ENCODE results near the gene NUDT6. TPM values are rescaled to one million over a fixed set of nuclear protein-coding genes. Genes with fewer than 3 reads are reported as not detected.
"Not testable (repeated sequence)": the region's sequence is repeated elsewhere in the genome, so short reads cannot be mapped to it uniquely, and the experiment has no call there.

NUDT6 gene
- total RNA-seq = 16.9 TPM

GRCh38 chr4:122921971-122922876 lies at the start of gene NUDT6:
Gene NUDT6, minus strand, starts transcription at chr4:122922597. Its CDS starts 25 bp downstream, at chr4:122922572.
- peak; percentile 76 for DNase-seq (ENCODE audit: low spot score)
- ATAC-seq = peak; percentile 92

- ATAC-seq = no peak
Observed at GRCh38 chr4:122968227-122968812, 45.9 kb upstream of the NUDT6 start.

GRCh38 chr4:122967231-122967630 lies 44.8 kb upstream of the NUDT6 start:
- no peak for ATAC-seq

More at GRCh38 chr4:122968227-122968812, 45.9 kb upstream of the NUDT6 start:
- no peak for DNase-seq (ENCODE audit: low spot score)

GRCh38 chr4:122966201-122966600 lies 43.8 kb upstream of the NUDT6 start:
- DNase-seq (ENCODE audit: low spot score) = no peak
- ATAC-seq = no peak

More at GRCh38 chr4:122967231-122967630, 44.8 kb upstream of the NUDT6 start:
- DNase-seq (ENCODE audit: low spot score) = no peak

- DNase-seq (ENCODE audit: low spot score) (no peak), ATAC-seq (no peak)
Observed at GRCh38 chr4:122963216-122963615, 40.8 kb upstream of the NUDT6 start.

GRCh38 chr4:122960611-122961000 lies 38.2 kb upstream of the NUDT6 start:
- no peak for ATAC-seq
- no peak for DNase-seq (ENCODE audit: low spot score)

- ATAC-seq (no peak), DNase-seq (ENCODE audit: low spot score) (no peak)
Observed at GRCh38 chr4:122959981-122960610, 37.7 kb upstream of the NUDT6 start.

GRCh38 chr4:122959441-122959840 lies 37.0 kb upstream of the NUDT6 start:
- ATAC-seq (no peak), DNase-seq (ENCODE audit: low spot score) (no peak)

GRCh38 chr4:122958505-122958904 lies 36.1 kb upstream of the NUDT6 start:
- DNase-seq (ENCODE audit: low spot score) (no peak), ATAC-seq (no peak)

- ATAC-seq = no peak
Observed at GRCh38 chr4:122953924-122954323, 31.5 kb upstream of the NUDT6 start.

GRCh38 chr4:122952028-122952427 lies 29.6 kb upstream of the NUDT6 start:
- DNase-seq (ENCODE audit: low spot score) = no peak
- ATAC-seq = no peak

More at GRCh38 chr4:122953924-122954323, 31.5 kb upstream of the NUDT6 start:
- DNase-seq (ENCODE audit: low spot score) = no peak

- ATAC-seq (no peak), DNase-seq (ENCODE audit: low spot score) (no peak)
Observed at GRCh38 chr4:122948671-122949070, 26.3 kb upstream of the NUDT6 start.

- ATAC-seq (no peak), DNase-seq (ENCODE audit: low spot score) (no peak)
Observed at GRCh38 chr4:122946142-122946541, 23.7 kb upstream of the NUDT6 start.

- not testable (repeated sequence) for ATAC-seq; DNase-seq (ENCODE audit: low spot score)
Observed at GRCh38 chr4:122945136-122945535, 22.7 kb upstream of the NUDT6 start.

- DNase-seq (ENCODE audit: low spot score) (no peak), ATAC-seq (no peak)
Observed at GRCh38 chr4:122932763-122933162, 10.4 kb upstream of the NUDT6 start.

GRCh38 chr4:122930862-122931261 lies 8.5 kb upstream of the NUDT6 start:
- DNase-seq (ENCODE audit: low spot score) = no peak
- peak; percentile 40 for ATAC-seq

- ATAC-seq (no peak), DNase-seq (ENCODE audit: low spot score) (no peak)
Observed at GRCh38 chr4:122928930-122929329, 6.5 kb upstream of the NUDT6 start.

GRCh38 chr4:122922877-122923511 lies 597 bp upstream of the NUDT6 start:
- DNase-seq (ENCODE audit: low spot score) = peak; percentile 85
- ATAC-seq = peak; percentile 93

GRCh38 chr4:122921300-122921699 lies 1.1 kb downstream of the NUDT6 start:
- DNase-seq (ENCODE audit: low spot score) (no peak), ATAC-seq (no peak)

GRCh38 chr4:122920473-122920872 lies 1.9 kb downstream of the NUDT6 start:
- DNase-seq (ENCODE audit: low spot score) (no peak), ATAC-seq (no peak)

GRCh38 chr4:122917731-122918130 lies 4.7 kb downstream of the NUDT6 start:
- ATAC-seq (no peak), DNase-seq (ENCODE audit: low spot score) (no peak)
